GM18870 (cell line): ENCODE results near the gene KCNMA1.

Source experiments
- ATAC-seq: cut with Tn5 transposase; IDR thresholded peaks from one replicate; pipeline ENCODE4 v1.9.1; 2021; ENCODE audit warnings: moderate library complexity; ENCODE audit not compliant: unreplicated experiment

KCNMA1 gene

DNA sequence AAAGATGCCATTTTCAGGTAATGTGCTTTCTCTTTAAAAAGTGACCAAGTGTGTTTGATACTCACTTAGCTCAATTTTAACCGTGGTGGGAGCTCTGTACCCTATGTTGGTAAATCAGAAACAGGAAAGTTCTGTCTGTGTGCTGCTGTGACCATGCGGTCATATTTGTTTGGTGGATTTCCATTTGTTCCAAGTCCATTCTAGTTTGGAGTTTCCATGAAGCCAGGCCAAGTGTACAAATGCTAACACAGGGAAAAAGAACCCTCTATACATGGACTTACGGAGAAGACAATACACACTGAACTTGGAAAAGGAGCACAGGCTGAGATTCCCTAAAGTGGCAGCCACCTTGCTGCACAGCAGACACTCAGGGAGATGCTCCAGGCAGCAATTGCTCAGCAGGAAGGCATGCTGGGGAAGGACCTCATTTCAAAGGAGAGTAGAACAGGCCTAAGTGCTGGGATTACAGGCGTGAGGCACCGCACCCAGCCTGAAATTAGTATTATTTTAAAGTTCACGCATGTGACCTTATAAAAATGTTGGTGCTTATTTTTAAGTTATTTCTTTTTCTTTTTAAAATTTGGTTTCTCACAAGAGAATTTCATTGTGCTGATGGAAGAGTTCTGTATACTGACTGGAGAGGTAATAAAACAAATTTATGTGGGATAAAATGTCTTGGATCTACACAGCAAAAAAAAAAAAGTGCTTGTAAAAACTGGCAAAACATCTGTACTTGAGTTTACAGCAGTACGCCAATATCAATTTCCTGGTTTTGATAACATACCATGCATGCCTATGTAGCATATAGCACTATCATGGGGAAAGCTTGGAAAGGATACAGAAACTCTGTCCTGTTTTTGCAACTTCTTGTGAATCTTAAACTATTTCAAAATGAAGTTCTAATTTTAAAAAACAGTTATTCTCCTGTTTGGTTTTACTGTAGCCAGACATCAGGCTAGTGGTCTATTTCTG, 436.2 kb downstream of the KCNMA1 start:
- ATAC-seq, result no peak

DNA sequence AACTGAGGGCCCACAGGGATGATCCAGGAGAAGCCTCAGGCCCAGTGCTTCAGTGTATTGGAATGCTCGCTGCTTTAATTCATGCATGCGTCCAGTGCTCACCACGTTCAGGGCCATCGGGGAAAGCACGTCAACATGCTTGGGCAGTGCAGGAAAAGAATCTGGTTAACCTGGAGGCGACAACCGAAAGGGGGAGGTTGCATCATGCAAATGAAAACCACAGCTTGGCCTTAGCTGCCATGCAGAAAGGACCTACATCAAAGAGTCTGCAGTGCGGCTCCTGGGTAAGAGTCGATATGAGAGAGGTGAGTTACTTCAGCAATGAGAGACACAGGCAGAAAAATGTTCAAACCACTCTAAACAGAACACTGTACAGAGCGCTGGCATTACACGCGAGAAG, 440.1 kb downstream of the KCNMA1 start:
- no peak for ATAC-seq

DNA sequence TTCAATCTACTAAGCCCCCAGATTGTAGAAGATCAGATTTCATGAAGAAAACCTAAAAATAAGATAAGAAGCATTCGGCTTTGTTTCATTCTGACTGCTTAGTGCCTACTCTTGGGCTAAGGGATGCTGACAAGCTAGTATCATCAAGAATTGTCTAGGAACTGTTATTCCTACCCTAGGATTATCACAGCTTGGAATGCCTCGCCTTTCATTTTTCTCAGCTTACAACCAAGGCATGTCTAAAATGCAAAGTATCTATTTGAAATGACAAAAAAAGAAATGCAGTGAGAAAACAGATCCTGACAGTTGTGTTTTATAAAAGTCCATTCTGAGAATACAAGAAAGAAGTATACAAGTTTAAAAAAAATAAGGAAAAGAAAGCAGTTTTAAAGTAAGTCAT, 441.0 kb downstream of the KCNMA1 start:
- no peak for ATAC-seq

DNA sequence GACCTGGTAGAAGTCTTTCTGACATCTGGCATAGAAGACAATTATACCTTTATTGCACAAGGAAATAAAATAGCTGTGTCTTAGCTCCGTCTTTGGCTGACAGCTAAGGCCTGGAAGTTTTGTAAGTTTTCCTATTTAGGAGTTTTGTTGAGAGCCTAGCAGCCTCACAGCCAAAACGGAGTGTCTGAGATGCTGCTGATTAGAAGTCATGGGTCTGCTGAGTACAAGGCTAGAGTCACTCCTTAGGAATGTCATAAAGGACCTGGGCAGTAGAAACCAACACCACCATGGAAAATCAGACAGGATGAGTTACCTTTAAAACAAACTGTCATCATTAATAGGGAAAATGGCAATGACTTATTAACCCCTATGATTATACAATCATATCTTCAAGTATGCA, 442.5 kb downstream of the KCNMA1 start:
- ATAC-seq, result no peak

DNA sequence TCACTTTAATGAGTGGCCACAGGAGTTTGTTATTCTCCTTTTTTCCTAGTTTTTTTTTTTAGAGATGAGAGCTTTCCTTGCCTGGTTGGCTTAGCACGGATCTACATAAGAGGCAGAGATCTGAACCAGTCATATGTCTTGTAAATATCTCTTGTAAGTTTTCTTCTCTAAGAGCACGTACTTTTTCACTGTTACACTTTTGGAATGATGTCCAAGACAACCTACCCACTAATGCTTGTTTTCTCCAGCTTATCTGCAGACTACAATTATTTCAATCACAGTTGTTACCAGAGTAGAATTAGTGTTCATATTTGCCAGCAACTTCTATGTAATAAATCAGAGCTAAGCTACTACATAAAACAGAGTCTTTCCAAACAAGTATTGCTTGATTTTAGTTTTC, 444.6 kb downstream of the KCNMA1 start:
- no peak for ATAC-seq

DNA sequence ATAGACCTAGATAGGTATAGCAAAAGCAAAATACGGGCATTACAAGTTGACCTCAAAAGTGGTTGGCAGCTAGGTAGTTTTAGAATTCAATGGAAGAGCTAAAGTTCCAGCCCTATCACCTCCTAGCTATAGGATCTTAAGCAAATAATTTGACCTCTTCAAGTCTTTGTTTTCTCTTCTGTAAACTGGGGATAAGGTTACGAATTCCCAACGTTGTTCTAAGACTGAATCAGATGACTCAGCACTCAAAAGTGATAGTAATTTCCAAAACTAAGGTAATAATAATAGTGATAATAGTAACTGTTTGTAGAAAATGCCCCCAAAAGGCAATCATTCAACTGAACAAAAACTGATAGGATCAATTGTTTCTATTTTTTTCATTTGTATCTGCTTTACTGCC, 445.2 kb downstream of the KCNMA1 start:
- ATAC-seq, result no peak

DNA sequence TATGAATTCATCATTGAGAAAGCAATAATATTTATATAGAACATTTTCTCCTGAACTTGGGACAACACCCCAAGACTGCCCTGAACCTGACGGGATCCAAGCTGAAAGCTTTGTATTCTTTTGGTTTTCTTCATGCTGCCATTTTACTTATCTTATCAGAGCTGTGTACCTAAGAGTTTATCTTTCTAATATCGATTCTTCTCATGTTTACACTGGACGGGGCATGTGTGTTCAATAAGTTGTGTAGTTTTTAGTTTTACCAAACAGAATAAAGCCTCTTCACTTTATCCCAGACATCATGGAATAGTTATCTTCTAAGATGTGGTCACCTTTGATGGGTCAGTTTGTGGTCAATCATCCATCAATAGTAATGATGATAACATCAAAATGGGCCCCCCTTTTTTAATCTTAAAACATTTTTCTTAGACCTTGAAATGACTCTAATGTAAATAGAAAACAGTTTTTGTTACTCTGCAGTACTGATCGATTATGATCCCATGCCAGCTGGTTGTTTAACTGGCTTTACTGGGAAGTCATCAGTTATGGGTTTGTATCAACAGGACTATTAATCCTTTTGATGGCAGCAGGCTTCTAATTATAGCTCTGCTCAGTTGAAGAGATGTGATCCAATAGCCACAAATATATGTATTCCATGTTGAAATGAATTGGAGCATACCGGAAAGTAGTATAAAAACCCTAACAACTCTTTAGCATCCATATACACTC, 446.1 kb downstream of the KCNMA1 start:
- ATAC-seq, result no peak

DNA sequence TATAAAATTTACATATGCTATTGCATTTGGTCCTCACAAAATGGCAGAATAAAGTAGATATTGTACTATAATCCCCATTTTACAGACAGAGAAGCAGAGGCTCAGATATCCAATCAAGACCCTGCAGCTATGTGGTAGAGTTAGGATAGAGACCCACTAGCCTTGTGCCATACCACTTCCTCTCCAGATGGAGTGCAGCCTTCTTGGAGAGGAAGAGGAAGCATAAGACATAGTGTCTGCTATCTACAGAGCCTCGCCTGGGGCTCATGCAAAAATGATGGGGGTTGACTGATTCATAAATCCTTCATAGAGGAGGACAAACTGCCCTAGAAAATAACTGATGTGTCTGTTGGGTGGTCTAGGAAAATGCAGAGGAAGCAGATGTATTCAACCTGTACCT, 447.3 kb downstream of the KCNMA1 start:
- no peak for ATAC-seq

DNA sequence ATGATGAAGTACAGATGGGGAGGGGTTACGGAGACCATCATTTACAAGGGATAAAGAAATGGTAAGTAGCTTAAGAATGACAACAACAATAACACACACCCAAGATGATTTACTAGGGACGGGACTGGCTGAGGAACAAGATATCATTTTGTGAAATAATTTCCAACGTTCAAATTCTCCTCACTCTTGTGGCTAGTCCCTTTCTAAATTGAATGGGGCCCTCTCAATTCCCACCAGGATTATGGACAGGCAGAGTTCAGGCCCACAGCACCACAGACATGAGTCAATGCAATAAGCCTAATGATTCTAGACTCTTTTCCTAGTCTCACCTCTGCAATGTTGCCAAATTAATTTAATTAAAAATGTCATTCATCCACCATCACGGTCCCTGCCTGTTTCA, 448.1 kb downstream of the KCNMA1 start:
- no peak for ATAC-seq

DNA sequence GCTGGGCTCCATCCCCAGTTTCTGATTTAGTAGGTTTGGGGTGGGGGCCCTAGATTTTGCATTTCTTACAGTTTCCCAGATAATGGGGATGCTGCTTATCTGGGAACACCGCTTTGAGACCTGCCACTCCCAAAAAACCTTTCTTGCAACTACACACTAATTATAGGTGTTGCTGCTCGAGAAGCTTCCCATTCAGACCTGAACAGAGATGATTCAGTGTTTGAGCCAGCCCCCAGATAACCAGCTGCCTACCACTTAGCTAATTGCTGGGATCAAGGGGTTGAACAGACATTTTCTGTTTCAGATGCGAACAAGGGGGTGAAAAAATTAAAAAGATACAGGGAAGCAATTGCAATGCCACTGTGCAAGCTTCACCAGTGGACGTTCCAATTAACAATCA, 448.5 kb downstream of the KCNMA1 start:
- ATAC-seq, result no peak

DNA sequence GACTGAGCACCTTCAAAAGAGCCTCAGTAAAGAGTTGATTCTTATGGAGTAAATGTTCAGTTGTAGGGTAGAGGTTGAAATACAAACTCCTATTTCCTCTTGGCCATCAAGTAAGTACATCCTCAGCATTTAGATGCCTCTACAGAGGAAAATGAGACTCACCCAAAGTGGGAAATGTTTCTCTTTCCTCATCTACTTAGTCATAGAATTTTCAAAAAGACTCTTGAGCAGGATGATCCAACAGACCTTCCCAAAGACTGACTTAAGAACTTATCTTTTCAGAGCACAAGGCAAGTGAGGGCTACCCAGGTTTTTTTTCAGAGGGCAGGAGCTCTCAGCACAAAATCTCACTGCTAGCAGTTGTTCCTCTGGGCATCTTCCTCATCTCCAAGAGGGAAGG, 449.1 kb downstream of the KCNMA1 start:
- no peak for ATAC-seq

DNA sequence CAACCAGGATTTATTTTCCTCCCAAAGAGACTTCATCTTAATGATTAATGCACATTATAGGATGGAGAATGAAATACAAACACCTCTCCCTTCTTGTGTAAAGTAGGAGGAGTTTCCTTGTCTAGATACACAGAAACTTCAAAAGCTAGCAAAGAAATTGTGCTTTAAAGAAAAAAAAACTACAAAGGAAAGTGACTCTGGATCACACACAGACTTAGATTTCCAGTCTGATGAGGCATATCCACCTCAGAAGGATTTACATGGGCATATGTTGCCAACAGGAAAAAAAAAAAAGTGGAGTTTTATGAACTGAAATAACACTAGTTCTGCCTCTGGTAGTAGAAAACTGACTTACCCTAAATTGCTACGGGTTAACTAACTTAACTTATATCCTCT, 449.6 kb downstream of the KCNMA1 start:
- no peak for ATAC-seq

DNA sequence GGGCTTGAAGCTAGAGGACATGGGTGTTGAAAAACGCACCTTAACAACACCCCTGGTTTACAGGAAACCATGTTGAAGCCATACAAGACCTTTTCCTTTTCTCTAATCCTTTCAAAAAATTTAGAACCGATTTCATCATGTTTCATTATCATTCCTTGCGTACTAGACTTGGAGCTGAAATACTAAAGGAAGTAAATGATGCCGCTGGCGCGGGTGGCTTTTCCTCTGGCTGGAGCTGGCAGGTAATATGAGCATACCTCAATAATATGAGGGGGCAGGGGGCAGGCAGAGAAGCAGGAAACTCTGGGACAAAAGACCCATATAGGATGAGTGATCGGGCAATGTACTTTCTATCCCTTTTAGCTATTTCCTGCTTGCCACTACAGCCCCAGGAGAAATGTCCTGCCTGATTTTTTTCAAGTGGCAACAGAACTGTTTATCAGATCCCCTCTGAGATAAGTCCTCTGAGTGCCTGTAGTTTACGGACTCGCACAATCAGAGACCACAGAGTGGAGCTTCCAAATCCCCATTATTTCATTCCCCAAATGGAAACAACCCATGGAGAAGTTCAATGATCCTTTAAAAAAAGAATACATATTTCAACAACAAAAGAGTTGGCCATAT, 450.1 kb downstream of the KCNMA1 start:
- ATAC-seq, result no peak

DNA sequence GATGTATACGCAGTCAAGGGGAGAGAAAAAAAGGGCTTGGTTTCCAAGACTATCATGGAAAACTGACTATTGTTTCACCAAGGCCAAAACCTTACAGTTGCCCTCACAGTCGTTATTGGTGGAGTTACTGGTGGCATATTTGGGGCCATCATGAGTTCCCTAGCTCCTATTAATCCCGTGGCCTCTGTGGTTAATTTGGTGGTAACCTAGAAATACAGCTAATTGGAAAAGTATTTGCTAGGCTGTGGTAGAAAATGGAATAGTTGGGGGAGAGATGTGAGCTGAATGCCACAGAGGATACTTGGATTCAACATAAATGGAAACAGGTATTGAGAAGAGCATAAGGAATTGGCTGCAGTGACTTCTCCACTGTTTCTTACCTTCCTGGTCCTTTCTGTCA, 450.7 kb downstream of the KCNMA1 start:
- ATAC-seq, result no peak

DNA sequence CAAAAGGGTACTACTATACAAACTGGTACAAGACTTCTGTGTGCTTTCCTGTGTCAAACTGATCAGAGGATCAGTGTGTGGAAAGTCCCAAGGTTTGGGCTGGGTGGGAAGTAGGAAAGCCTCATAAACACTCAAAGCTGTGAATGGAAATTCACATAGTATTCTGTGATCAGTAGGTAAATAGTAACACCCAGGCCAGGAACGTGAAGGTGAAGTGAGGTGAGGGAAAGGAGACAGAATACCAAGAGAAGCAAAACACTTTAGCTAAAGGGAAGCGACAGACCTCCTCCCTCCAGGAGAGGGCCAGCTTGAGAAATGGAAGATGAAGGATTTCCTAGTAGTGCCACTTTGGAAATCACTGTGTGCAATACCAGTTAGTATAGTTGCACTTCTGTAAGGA, 451.9 kb downstream of the KCNMA1 start:
- no peak for ATAC-seq

DNA sequence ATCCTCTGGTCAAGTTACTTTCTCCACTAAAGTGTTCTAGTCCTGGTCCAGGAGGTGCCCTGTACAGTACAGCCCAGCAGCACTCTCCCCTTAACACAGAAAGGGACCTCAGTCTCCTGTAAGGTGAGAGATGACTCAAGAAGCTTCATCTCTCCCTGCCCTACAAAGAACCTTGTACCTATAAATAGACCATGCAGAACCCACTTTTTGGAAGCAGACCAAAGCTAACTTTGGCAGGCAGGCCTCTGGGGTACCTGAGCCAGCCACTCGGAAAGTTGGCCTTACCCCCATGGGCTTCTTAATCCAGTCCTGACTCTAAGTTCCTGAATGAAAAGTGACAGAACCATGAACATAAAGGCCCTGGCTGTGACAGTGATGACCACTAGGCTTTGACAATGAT, 454.8 kb downstream of the KCNMA1 start:
- no peak for ATAC-seq

DNA sequence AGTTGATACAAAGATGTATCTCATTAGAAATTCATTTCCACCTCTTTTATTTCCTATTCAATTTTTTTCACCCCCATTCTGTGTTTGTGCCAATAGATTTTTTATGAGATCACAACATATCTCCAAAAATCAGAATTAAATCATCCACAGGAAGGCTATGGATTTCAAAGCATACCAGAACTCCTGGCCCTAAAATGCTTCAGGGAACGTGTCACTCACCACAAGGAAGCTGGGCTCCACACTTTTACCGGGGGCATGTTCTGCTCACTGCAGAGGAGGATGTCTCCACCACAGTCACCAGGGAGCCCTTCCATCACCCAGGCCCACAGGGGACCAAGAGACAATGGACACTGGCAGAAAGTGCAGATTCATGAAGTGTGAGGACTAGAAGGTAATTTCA, 456.8 kb downstream of the KCNMA1 start:
- no peak for ATAC-seq

DNA sequence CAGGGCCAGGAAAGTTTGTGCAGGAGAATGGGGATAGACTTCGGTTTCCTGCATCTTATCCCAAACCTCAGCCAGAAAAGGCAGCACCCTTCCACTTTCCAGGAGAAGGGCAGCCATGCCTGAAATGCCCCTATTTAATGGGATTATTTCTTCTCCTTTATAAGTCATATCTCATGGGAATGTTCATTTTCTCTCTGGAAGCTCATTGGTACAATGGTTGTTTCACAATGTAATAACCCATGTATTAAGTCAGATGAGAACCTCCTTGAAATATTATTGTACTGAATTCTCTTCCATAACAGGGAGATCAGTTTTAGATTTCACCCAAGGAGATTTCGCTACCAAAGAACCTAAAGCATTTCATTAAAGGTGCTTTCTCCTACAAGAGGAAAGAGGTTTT, 457.5 kb downstream of the KCNMA1 start:
- ATAC-seq, result no peak

DNA sequence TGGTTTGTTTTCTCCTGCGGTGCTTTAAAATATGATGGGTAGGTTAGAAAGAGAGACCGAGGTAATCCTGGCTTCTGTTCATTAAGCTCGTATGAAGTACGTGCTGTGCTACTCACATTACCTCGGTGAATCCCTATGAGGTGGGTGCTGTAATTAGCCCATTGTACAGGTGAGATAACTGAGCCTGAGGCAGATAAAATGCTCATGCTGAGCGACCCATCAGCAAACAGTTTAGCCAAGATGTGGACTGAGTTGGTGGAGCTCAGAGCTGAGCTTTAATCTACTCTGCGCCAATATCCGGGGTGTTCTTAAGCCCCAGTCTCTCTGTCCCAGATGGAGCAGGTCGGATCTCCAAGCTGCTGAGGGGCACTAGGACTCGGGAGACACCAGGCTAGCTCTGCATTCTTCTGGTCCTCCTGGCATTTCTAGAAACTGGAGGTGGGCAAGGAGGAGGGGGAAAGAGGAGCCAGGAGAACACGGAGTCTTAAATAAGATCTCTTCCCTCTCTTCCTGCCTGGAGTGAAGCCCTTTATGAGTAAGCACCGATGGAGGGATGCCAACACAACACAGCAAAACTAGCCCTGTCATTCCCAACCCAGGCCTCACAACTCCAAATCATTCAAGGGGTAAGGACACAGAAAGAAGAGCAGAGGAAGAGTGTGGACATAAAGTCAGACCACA, 458.5 kb downstream of the KCNMA1 start:
- ATAC-seq, result no peak

DNA sequence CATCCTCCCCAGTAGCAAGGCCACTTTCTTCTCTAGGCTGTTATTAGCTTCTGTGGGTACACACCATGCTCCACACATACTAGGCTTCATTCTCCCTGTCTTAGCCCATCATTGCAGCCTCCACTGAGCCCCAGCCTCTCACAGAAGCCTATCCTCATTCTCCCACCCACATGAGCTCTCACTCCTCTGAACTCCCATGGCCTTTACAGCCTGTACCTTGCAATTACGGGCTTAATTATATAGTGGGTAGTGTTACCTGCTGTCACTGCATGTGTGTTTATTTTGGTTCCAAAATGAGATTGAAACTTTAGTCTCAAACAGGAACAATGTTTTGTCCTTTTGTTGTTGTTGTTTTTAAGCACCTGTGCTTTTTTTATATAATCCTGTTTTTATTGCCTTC, 460.0 kb downstream of the KCNMA1 start:
- no peak for ATAC-seq

DNA sequence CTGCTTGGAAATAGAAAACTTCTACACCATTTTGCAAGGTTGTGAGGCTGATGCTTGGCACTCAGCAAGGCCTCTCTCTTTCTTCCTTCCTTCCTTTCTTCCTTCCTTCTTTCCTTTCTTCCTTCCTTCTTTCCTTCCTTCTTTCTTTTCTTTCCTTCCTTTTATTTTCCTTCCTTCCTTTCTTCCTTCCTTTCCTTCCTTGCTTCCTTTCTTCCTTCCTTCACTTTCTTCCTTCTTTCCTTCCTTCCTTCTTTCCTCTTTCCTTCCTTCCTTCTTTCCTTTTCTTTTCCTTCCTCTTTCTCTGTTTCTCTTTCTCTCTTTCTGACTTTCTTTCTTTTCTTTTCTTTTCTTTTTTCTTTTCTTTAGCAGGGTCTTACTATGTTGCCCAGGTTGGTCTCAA, 460.4 kb downstream of the KCNMA1 start:
- ATAC-seq, result no peak
